Measurements from ENCODE around the gene GRPEL1. TPM values are rescaled to one million over a fixed set of nuclear protein-coding genes. Genes with fewer than 3 reads are reported as not detected.
A peak's percentile ranks its signal among the peaks of the same experiment; 100 is the strongest.

GRPEL1 gene
- total RNA-seq, 3 donors from 2014 or later (not counting 1 experiment from before 2014, with no cell fraction given), result 20.1 to 37.8 (median 36.8) TPM

GRCh38 chr4:7023901-7024300, 44.0 kb downstream of the GRPEL1 start:
- peaks cover 40% of the 10 kb centered on the region for H3K36me3 ChIP-seq (ENCODE audit: control insufficient read depth, insufficient read depth, low read length)
- H3K4me3 ChIP-seq (ENCODE audit: low read length), result no peak overlapping the region
- Mint-ChIP-seq H3K27me3 (ENCODE audit: low read depth in 2 of 2) (no peaks in the 10 kb centered on the region), H3K27ac (no peak overlapping the region), H3K36me3 (no peaks in the 10 kb centered on the region), H3K4me1 (peaks cover 0 to 17% of the 10 kb centered on the region in 2 donors), H3K4me3 (no peak overlapping the region), H3K9me3 (no peaks in the 10 kb centered on the region)
- no peaks in the 10 kb centered on the region for H3K27me3 ChIP-seq (ENCODE audit: control insufficient read depth, insufficient read depth, low read length)
- H3K4me1 ChIP-seq (ENCODE audit: control insufficient read depth, insufficient read depth, low read length), result no peaks in the 10 kb centered on the region
- DNase-seq (no peak), ATAC-seq (no peak)
- intact Hi-C loops (cut with micrococcal nuclease), result no loop called here
- 94% methylated on average over 12 of the region's 12 CpGs for WGBS (ENCODE audit: insufficient coverage)
- TF ChIP-seq CTCF (IDR thresholded peaks at IDR 0.05), result no peak
- no peak overlapping the region for H3K27ac ChIP-seq (ENCODE audit: low read length)
- H3K9me3 ChIP-seq (ENCODE audit: control insufficient read depth, insufficient read depth, low read length), result no peaks in the 10 kb centered on the region

DNA sequence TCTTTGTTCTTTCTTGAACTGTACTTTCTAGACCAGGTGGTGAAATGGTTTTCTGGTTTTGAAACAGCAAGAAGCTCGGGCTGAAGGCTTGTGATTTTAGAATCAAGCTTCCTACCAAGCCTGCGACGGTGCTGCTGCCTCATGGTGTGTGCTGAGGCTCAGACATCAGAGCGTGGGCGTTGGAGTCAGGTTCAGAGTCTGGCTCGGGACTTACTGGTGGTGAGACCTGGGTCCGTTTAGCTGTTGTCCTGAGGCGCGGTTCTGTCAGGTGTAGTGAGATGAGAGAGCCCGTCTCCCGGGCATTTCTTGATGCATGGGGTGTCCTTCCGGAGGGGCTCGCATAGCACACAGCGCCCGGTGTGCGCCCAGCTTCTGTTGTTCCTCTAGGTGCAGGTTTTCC, 44.4 kb downstream of the GRPEL1 start:
- Mint-ChIP-seq H3K4me1 (peaks cover 0 to 17% of the 10 kb centered on the region in 2 donors), H3K36me3 (no peaks in the 10 kb centered on the region), H3K4me3 (no peak overlapping the region), H3K9me3 (no peaks in the 10 kb centered on the region), H3K27me3 (ENCODE audit: low read depth in 2 of 2) (no peaks in the 10 kb centered on the region), H3K27ac (no peak overlapping the region)
- 95% methylated on average over 16 of the region's 16 CpGs for WGBS (ENCODE audit: insufficient coverage)
- no peak overlapping the region for H3K4me3 ChIP-seq (ENCODE audit: low read length)
- H3K9me3 ChIP-seq (ENCODE audit: control insufficient read depth, insufficient read depth, low read length), result no peaks in the 10 kb centered on the region
- intact Hi-C loops (cut with micrococcal nuclease), result no loop called here
- H3K27ac ChIP-seq (ENCODE audit: low read length), result no peak overlapping the region
- no peak for TF ChIP-seq CTCF (IDR thresholded peaks at IDR 0.05)
- ATAC-seq (no peak), DNase-seq (no peak)
- H3K36me3 ChIP-seq (ENCODE audit: control insufficient read depth, insufficient read depth, low read length), result peaks cover 40% of the 10 kb centered on the region
- no peaks in the 10 kb centered on the region for H3K27me3 ChIP-seq (ENCODE audit: control insufficient read depth, insufficient read depth, low read length)
- no peaks in the 10 kb centered on the region for H3K4me1 ChIP-seq (ENCODE audit: control insufficient read depth, insufficient read depth, low read length)

- no peaks in the 10 kb centered on the region for H3K27me3 Mint-ChIP-seq (ENCODE audit: low read depth in 2 of 2)
- H3K27ac Mint-ChIP-seq, result peak overlapping the region in 1 of 2 donors; percentile 15
- TF ChIP-seq CTCF (IDR thresholded peaks at IDR 0.05), result no peak
- Histone ChIP-seq H3K27me3 (ENCODE audit: control insufficient read depth, insufficient read depth, low read length) (no peaks in the 10 kb centered on the region), H3K27ac (ENCODE audit: low read length) (no peak overlapping the region), H3K9me3 (ENCODE audit: control insufficient read depth, insufficient read depth, low read length) (no peaks in the 10 kb centered on the region), H3K4me3 (ENCODE audit: low read length) (no peak overlapping the region), H3K36me3 (ENCODE audit: control insufficient read depth, insufficient read depth, low read length) (peaks cover 35% of the 10 kb centered on the region), H3K4me1 (ENCODE audit: control insufficient read depth, insufficient read depth, low read length) (no peaks in the 10 kb centered on the region)
- H3K36me3 Mint-ChIP-seq, result no peaks in the 10 kb centered on the region
- intact Hi-C loops (cut with micrococcal nuclease), result no loop called here
- H3K9me3 Mint-ChIP-seq, result no peaks in the 10 kb centered on the region
- WGBS (ENCODE audit: insufficient coverage), result 94% methylated on average over 13 of the region's 13 CpGs
- peaks cover 0 to 8% of the 10 kb centered on the region in 2 donors for H3K4me1 Mint-ChIP-seq
- no peak for ATAC-seq
- DNase-seq, result no peak
- H3K4me3 Mint-ChIP-seq, result no peak overlapping the region
Measured at GRCh38 chr4:7021930-7022664, 45.8 kb downstream of the GRPEL1 start.

DNA sequence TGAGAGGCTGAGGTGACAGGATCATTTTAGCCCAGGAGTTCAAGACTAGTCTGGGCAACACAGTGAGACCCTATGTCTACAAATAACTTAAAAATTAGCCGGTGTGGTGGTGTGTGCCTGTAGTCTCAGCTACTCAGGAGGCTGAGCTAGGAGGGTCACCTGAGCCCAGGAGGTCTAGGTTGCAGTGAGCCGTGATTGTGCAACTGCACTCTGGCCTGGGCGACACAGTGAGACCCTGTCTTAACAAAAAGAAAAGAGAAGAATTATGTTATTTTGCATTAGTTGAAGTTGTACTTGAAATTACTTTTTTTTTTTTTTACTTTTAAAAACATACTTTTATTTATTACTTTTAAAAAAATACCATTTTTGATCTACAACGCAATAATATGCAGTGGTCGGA, 46.5 kb downstream of the GRPEL1 start:
- no peaks in the 10 kb centered on the region for H3K4me1 ChIP-seq (ENCODE audit: control insufficient read depth, insufficient read depth, low read length)
- DNase-seq (no peak), ATAC-seq (no peak)
- no peaks in the 10 kb centered on the region for H3K9me3 ChIP-seq (ENCODE audit: control insufficient read depth, insufficient read depth, low read length)
- H3K4me3 ChIP-seq (ENCODE audit: low read length), result no peak overlapping the region
- H3K4me3 Mint-ChIP-seq, result no peak overlapping the region
- no peaks in the 10 kb centered on the region for H3K27me3 ChIP-seq (ENCODE audit: control insufficient read depth, insufficient read depth, low read length)
- no peak overlapping the region for H3K27ac ChIP-seq (ENCODE audit: low read length)
- H3K9me3 Mint-ChIP-seq, result no peaks in the 10 kb centered on the region
- H3K27ac Mint-ChIP-seq, result peak overlapping the region in 1 of 2 donors; percentile 22
- H3K27me3 Mint-ChIP-seq (ENCODE audit: low read depth in 2 of 2), result no peaks in the 10 kb centered on the region
- TF ChIP-seq CTCF (IDR thresholded peaks at IDR 0.05), result no peak
- peaks cover 0 to 7% of the 10 kb centered on the region in 2 donors for H3K4me1 Mint-ChIP-seq
- WGBS (ENCODE audit: insufficient coverage), result 80% methylated on average over 5 of the region's 5 CpGs
- no peaks in the 10 kb centered on the region for H3K36me3 Mint-ChIP-seq
- intact Hi-C loops (cut with micrococcal nuclease), result no loop called here
- peaks cover 39% of the 10 kb centered on the region for H3K36me3 ChIP-seq (ENCODE audit: control insufficient read depth, insufficient read depth, low read length)

Measured in natural killer cell (primary cell).